OCI-LY3 (cell line): ENCODE data around the gene PRKAA2.

Experiments
- H2AFZ ChIP-seq: fragments of 200-600, 300-600 bp; shearing (Covaris generic); 2 replicates; pipeline ENCODE4 v1.6.0; 2014; ENCODE audit warnings: antibody characterized with exemption, low read depth, low read length
- H3K27ac ChIP-seq: fragments of 200-600, 300-600 bp; sonication (generic); 2 replicates; pipeline ENCODE4 v1.5.1; 2014; ENCODE audit warnings: mild to moderate bottlenecking, low read length, moderate library complexity, mixed read lengths
- H3K27me3 ChIP-seq: fragments of 200-600, 300-600 bp; sonication (generic); 2 replicates; pipeline ENCODE4 v1.6.1; 2014; ENCODE audit warnings: low read depth, low read length, mixed read lengths
- H3K36me3 ChIP-seq: fragments of 200-600, 300-600 bp; sonication (generic); replicated peaks from 2 replicates; pipeline ENCODE3; 2014; ENCODE audit warnings: low read depth, low read length, mixed read lengths
- H3K4me1 ChIP-seq: fragments of 300-600, 200-600 bp; sonication (generic); 2 replicates; pipeline ENCODE4 v1.6.1; 2014; ENCODE audit warnings: low read length, mixed read lengths
- H3K4me2 ChIP-seq: fragments of 200-600, 300-600 bp; sonication (generic); 2 replicates; pipeline ENCODE4 v1.6.1; 2014; ENCODE audit warnings: low read length, mixed read lengths
- H3K4me3 ChIP-seq: fragments of 300-600, 200-600 bp; sonication (generic); 2 replicates; pipeline ENCODE4 v1.5.1; 2014; ENCODE audit warnings: antibody characterized with exemption, mild to moderate bottlenecking, low read length, moderate library complexity
- H3K79me2 ChIP-seq: fragments of 300-600, 200-600 bp; shearing (Covaris generic); 2 replicates; pipeline ENCODE4 v1.6.1; 2014; ENCODE audit warnings: mild to moderate bottlenecking, low read length, mixed read lengths
- H3K9ac ChIP-seq: fragments of 300-600, 200-600 bp; shearing (Covaris generic); 2 replicates; pipeline ENCODE4 v1.6.0; 2014; ENCODE audit warnings: mild to moderate bottlenecking, low read length, moderate library complexity
- H3K9me3 ChIP-seq: fragments of 200-600, 300-600 bp; shearing (Covaris generic); 2 replicates; pipeline ENCODE4 v1.6.1; 2014; ENCODE audit warnings: low read length, mixed read lengths; ENCODE audit not compliant: insufficient read depth
- H4K20me1 ChIP-seq: fragments of 200-600, 300-600 bp; sonication (generic); 2 replicates; pipeline ENCODE4 v1.6.1; 2016; ENCODE audit warnings: low read length, mixed read lengths; ENCODE audit not compliant: insufficient read depth
- CTCF ChIP-seq: fragments of 200-600, 300-600 bp; sonication (generic); IDR thresholded peaks from 2 replicates; pipeline ENCODE4 v1.5.1; 2014; ENCODE audit warnings: antibody characterized with exemption, low read length, low read depth
- EZH2phosphoT487 ChIP-seq: fragments of 200-600 bp; shearing (Covaris generic); IDR thresholded peaks from 2 replicates; pipeline ENCODE4 v1.6.1; 2018; ENCODE audit warnings: antibody characterized with exemption, mixed run types, low read depth

The PRKAA2 gene

GRCh38 chr1:56625819-56626440, 19.2 kb upstream of the PRKAA2 start:
- no peaks in the 10 kb centered on the region for H3K27me3 ChIP-seq
- no peak overlapping the region for H3K27ac ChIP-seq
- no peak for TF ChIP-seq CTCF
- TF ChIP-seq EZH2phosphoT487 = no peak
- H3K79me2 ChIP-seq = no peaks in the 10 kb centered on the region
- no peak overlapping the region for H3K9ac ChIP-seq
- no peaks in the 10 kb centered on the region for H3K36me3 ChIP-seq
- no peaks in the 10 kb centered on the region for H3K4me1 ChIP-seq
- H4K20me1 ChIP-seq = no peaks in the 10 kb centered on the region
- no peak overlapping the region for H3K4me2 ChIP-seq
- H3K9me3 ChIP-seq = no peaks in the 10 kb centered on the region
- H3K4me3 ChIP-seq = no peak overlapping the region
- no peak overlapping the region for H2AFZ ChIP-seq

DNA sequence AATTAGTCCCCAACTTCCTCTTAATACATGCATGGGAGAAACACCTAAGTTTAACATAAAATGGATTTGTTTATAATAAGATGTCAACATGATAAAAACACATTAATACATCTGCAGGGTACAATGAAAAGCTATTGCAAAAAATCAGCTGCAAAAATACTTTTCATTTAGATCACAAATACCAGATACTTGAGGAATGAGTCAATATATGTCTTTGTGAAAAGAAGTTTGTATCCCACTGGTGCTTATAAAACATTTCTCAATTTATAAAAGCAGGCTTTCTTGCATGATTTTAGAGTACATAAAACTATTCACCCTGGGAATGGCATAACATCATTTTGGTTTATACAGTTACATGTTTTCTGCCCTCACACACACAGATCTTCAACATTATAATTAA, 18.6 kb upstream of the PRKAA2 start:
- Histone ChIP-seq H3K4me2 (no peak overlapping the region), H2AFZ (no peak overlapping the region), H3K27me3 (no peaks in the 10 kb centered on the region), H3K9me3 (no peaks in the 10 kb centered on the region), H3K4me3 (no peak overlapping the region), H3K36me3 (no peaks in the 10 kb centered on the region), H3K4me1 (no peaks in the 10 kb centered on the region), H3K9ac (no peak overlapping the region), H3K27ac (no peak overlapping the region), H3K79me2 (no peaks in the 10 kb centered on the region), H4K20me1 (no peaks in the 10 kb centered on the region)
- TF ChIP-seq CTCF (no peak), EZH2phosphoT487 (no peak)

- Histone ChIP-seq H3K4me3 (no peak overlapping the region), H2AFZ (no peak overlapping the region), H3K27me3 (no peaks in the 10 kb centered on the region), H3K27ac (no peak overlapping the region), H3K9ac (no peak overlapping the region), H3K9me3 (no peaks in the 10 kb centered on the region), H3K4me2 (no peak overlapping the region), H3K79me2 (no peaks in the 10 kb centered on the region), H3K36me3 (no peaks in the 10 kb centered on the region), H3K4me1 (no peaks in the 10 kb centered on the region), H4K20me1 (no peaks in the 10 kb centered on the region)
- TF ChIP-seq CTCF (no peak), EZH2phosphoT487 (no peak)
Measured at GRCh38 chr1:56627019-56627635, 18.0 kb upstream of the PRKAA2 start.

DNA sequence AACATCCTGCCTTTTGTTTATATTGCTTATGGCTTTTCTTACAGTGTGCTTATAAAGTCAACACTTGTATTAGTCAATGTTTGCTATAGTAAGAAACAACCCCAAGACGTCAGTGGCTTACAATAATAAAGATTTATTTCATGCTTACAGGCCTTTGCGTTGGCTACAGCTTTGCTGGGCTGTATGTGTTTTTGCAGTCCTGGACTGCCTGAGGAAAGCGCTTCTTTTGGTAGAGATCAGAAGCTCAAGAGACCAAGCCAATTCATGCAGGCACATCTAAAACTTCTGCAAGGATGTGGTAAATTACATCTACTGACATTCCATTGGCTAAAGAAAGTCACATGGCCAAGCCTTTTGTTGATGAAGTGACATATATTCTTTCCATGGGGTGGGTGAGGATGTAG, 17.5 kb upstream of the PRKAA2 start:
- no peak overlapping the region for H2AFZ ChIP-seq
- H3K79me2 ChIP-seq = no peaks in the 10 kb centered on the region

More for the DNA sequence above, 17.5 kb upstream of the PRKAA2 start:
- Histone ChIP-seq H3K4me2 (no peak overlapping the region), H3K27ac (no peak overlapping the region), H3K4me1 (no peaks in the 10 kb centered on the region), H3K4me3 (no peak overlapping the region), H3K9ac (no peak overlapping the region), H3K36me3 (no peaks in the 10 kb centered on the region), H3K9me3 (no peaks in the 10 kb centered on the region), H3K27me3 (no peaks in the 10 kb centered on the region), H4K20me1 (no peaks in the 10 kb centered on the region)
- TF ChIP-seq CTCF (no peak), EZH2phosphoT487 (no peak)
